Measurements from ENCODE around the gene DCDC2C. TPM values are rescaled to one million over a fixed set of nuclear protein-coding genes. Genes with fewer than 3 reads are reported as not detected.

The DCDC2C gene
- total and polyA plus RNA-seq, 2 donors from 2014 or later = not detected

DNA sequence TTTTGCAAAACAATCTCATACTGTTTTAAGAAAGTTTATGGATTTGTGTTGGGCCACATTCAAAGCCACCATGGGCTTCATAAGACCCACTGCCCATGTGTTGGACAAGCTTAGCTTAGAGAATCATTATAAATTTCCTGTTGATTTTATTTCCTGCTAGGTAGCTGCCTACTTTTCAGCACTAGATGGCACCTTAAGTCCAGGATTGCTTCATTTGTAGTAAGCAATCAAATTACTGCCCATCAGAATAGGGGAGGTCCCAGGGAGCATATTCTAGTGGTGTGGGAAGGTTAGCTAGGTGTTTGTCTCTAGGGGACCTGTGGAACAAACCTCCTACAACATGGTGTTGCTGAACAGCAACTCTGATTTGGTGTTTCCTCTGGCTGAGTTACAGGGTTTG, 11.0 kb upstream of the DCDC2C start:
- FAIRE-seq (no peak), DNase-seq (peak in 2 of 5 donors; percentile 39 to 51)
- Histone ChIP-seq H3K36me3 (ENCODE audit: control insufficient read depth in 2 of 3, insufficient read depth in 3 of 3, low read length in 3 of 3) (no peaks in the 10 kb centered on the region), H3K9me3 (ENCODE audit: control insufficient read depth in 2 of 3, insufficient read depth in 1 of 3, low read length in 3 of 3) (no peaks in the 10 kb centered on the region), H3K9ac (ENCODE audit: low read length in 3 of 3) (no peak overlapping the region), H3K27me3 (ENCODE audit: control insufficient read depth, insufficient read depth, low read length) (no peaks in the 10 kb centered on the region), H3K27ac (ENCODE audit: low read depth in 2 of 2, low read length in 2 of 2) (no peak overlapping the region), H3K4me3 (ENCODE audit: low read length in 3 of 3) (no peak overlapping the region), H3K4me1 (ENCODE audit: control insufficient read depth in 2 of 3, insufficient read depth in 2 of 3, low read depth in 1 of 3, low read length in 3 of 3) (no peaks in the 10 kb centered on the region)
- intact Hi-C loops (cut with DNase I) = no loop called here
- TF ChIP-seq, protein P1, sequence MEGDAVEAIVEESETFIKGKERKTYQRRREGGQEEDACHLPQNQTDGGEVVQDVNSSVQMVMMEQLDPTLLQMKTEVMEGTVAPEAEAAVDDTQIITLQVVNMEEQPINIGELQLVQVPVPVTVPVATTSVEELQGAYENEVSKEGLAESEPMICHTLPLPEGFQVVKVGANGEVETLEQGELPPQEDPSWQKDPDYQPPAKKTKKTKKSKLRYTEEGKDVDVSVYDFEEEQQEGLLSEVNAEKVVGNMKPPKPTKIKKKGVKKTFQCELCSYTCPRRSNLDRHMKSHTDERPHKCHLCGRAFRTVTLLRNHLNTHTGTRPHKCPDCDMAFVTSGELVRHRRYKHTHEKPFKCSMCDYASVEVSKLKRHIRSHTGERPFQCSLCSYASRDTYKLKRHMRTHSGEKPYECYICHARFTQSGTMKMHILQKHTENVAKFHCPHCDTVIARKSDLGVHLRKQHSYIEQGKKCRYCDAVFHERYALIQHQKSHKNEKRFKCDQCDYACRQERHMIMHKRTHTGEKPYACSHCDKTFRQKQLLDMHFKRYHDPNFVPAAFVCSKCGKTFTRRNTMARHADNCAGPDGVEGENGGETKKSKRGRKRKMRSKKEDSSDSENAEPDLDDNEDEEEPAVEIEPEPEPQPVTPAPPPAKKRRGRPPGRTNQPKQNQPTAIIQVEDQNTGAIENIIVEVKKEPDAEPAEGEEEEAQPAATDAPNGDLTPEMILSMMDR (IDR thresholded peaks at IDR 0.05; ENCODE audit: borderline replicate concordance, extremely low read depth, insufficient read depth) = peak; percentile 35

DNA sequence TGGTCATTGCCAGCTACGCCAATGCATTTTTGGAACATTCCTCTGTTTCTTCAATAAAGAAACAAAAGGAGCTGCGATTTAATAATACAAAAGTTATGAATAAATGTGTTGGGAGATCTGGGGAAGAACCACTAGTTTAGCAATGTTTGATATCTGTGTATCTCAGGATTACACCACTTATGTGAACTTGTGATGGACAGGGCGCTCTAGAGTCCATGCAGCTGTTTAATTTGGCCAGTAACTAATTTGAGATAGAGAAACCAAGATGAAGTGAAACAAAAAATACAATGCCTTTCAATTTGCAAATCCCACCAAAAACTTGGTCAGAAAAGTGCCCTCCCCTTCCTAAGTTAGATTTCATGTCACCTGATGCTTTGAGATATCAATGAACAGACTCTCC, 6.8 kb upstream of the DCDC2C start:
- no peak for DNase-seq
- Histone ChIP-seq H3K27me3 (ENCODE audit: control insufficient read depth, insufficient read depth, low read length) (no peaks in the 10 kb centered on the region), H3K4me3 (ENCODE audit: low read length in 3 of 3) (no peak overlapping the region), H3K9me3 (ENCODE audit: control insufficient read depth in 2 of 3, insufficient read depth in 1 of 3, low read length in 3 of 3) (no peaks in the 10 kb centered on the region), H3K36me3 (ENCODE audit: control insufficient read depth in 2 of 3, insufficient read depth in 3 of 3, low read length in 3 of 3) (no peaks in the 10 kb centered on the region), H3K4me1 (ENCODE audit: control insufficient read depth in 2 of 3, insufficient read depth in 2 of 3, low read depth in 1 of 3, low read length in 3 of 3) (no peaks in the 10 kb centered on the region), H3K27ac (ENCODE audit: low read depth in 2 of 2, low read length in 2 of 2) (no peak overlapping the region), H3K9ac (ENCODE audit: low read length in 3 of 3) (no peak overlapping the region)
- FAIRE-seq = no peak
- intact Hi-C loops (cut with DNase I) = no loop called here
- TF ChIP-seq, protein P1 (IDR thresholded peaks at IDR 0.05; ENCODE audit: borderline replicate concordance, extremely low read depth, insufficient read depth) = no peak

DNA sequence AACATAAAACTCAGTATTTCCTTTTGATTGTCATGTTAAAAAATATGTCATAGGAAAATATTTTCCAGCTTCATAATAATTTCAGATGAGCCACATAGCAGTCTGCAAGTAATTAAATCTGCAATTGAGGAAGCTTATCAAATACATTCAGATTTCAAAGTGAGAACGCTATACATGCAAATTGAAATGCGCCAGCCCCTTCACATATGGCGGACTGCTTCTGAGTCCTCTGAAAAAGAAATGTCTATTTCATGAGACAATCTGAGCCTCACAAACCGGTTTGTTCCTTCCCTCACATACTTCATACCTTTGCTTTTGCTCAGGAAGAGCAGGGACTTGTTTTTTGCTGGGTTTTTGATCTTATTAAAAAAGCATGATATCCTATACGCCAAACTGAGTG, 2.3 kb upstream of the DCDC2C start:
- peaks cover 8% of the 10 kb centered on the region for H3K27me3 ChIP-seq (ENCODE audit: control insufficient read depth, insufficient read depth, low read length)
- no peak for FAIRE-seq
- DNase-seq = no peak
- no peak overlapping the region for H3K9ac ChIP-seq (ENCODE audit: low read length in 3 of 3)
- H3K36me3 ChIP-seq (ENCODE audit: control insufficient read depth in 2 of 3, insufficient read depth in 3 of 3, low read length in 3 of 3) = no peaks in the 10 kb centered on the region
- intact Hi-C loops (cut with DNase I) = no loop called here
- TF ChIP-seq, protein P1 (IDR thresholded peaks at IDR 0.05; ENCODE audit: borderline replicate concordance, extremely low read depth, insufficient read depth) = no peak
- no peaks in the 10 kb centered on the region for H3K9me3 ChIP-seq (ENCODE audit: control insufficient read depth in 2 of 3, insufficient read depth in 1 of 3, low read length in 3 of 3)
- H3K27ac ChIP-seq (ENCODE audit: low read depth in 2 of 2, low read length in 2 of 2) = no peak overlapping the region
- no peak overlapping the region for H3K4me3 ChIP-seq (ENCODE audit: low read length in 3 of 3)
- peaks cover 0 to 2% (median 0%) of the 10 kb centered on the region in 3 donors for H3K4me1 ChIP-seq (ENCODE audit: control insufficient read depth in 2 of 3, insufficient read depth in 2 of 3, low read depth in 1 of 3, low read length in 3 of 3)

DNA sequence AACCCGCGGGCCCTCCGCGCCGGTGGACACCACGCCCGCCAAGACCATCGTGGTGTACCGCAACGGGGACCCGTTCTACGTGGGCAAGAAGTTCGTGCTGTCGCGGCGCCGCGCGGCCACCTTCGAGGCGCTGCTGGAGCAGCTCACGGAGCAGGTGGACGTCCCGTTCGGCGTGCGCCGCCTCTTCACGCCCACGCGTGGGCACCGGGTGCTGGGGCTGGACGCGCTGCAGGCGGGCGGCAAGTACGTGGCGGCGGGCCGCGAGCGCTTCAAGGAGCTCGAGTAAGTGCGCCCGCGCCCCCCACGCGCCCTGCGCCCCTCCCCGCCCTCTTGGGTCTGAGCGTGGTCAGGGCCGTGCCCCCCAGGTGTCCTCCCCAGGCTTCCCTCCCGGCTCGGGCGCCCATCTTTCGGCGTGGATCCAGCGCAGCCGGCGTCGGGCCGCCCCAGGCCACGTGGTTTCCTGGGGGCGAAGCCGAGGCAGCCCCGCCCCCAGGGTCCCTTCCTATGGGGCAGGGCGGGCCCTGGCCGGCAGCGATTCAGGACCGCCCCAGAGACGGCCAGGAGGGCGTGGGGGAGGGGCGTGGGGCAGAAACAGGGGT, 481 bp downstream of the DCDC2C start:
- peak in 3 of 5 donors; percentile 9 to 59 (median 28) for DNase-seq
- peaks cover 8% of the 10 kb centered on the region for H3K27me3 ChIP-seq (ENCODE audit: control insufficient read depth, insufficient read depth, low read length)
- H3K9ac ChIP-seq (ENCODE audit: low read length in 3 of 3) = no peak overlapping the region
- H3K27ac ChIP-seq (ENCODE audit: low read depth in 2 of 2, low read length in 2 of 2) = no peak overlapping the region
- no peak for FAIRE-seq
- H3K4me1 ChIP-seq (ENCODE audit: control insufficient read depth in 2 of 3, insufficient read depth in 2 of 3, low read depth in 1 of 3, low read length in 3 of 3) = peaks cover 0 to 2% (median 0%) of the 10 kb centered on the region in 3 donors
- TF ChIP-seq, protein P1 (IDR thresholded peaks at IDR 0.05; ENCODE audit: borderline replicate concordance, extremely low read depth, insufficient read depth) = no peak
- no peak overlapping the region for H3K4me3 ChIP-seq (ENCODE audit: low read length in 3 of 3)
- intact Hi-C loops (cut with DNase I) = no loop called here
- H3K9me3 ChIP-seq (ENCODE audit: control insufficient read depth in 2 of 3, insufficient read depth in 1 of 3, low read length in 3 of 3) = no peaks in the 10 kb centered on the region
- no peaks in the 10 kb centered on the region for H3K36me3 ChIP-seq (ENCODE audit: control insufficient read depth in 2 of 3, insufficient read depth in 3 of 3, low read length in 3 of 3)

Data from kidney (tissue), 14 donors.